Measurements from ENCODE around the gene STX8.

DNA sequence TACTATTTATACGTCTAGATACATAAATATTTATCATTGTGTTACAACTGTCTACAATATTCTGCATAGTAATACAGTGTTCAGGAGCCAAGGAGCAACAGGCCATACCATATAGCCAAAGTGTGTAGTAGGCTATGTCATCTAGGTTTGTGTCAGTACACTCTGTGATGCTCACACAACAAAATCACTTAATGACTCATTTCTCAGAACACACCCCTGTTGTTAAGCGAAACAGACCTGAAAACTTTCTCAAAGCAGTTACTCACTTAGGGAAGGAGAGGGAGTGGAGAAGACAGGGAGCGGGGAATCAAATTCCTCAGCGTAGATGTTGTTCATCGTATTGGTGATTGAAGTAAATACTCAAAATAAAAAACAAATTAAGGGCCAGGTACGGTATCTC, 269.5 kb downstream of the STX8 start:
- TF ChIP-seq TAF1 (IDR thresholded peaks at IDR 0.05; ENCODE audit: borderline replicate concordance, insufficient read depth, low read length): no peak
- TF ChIP-seq, protein P1, sequence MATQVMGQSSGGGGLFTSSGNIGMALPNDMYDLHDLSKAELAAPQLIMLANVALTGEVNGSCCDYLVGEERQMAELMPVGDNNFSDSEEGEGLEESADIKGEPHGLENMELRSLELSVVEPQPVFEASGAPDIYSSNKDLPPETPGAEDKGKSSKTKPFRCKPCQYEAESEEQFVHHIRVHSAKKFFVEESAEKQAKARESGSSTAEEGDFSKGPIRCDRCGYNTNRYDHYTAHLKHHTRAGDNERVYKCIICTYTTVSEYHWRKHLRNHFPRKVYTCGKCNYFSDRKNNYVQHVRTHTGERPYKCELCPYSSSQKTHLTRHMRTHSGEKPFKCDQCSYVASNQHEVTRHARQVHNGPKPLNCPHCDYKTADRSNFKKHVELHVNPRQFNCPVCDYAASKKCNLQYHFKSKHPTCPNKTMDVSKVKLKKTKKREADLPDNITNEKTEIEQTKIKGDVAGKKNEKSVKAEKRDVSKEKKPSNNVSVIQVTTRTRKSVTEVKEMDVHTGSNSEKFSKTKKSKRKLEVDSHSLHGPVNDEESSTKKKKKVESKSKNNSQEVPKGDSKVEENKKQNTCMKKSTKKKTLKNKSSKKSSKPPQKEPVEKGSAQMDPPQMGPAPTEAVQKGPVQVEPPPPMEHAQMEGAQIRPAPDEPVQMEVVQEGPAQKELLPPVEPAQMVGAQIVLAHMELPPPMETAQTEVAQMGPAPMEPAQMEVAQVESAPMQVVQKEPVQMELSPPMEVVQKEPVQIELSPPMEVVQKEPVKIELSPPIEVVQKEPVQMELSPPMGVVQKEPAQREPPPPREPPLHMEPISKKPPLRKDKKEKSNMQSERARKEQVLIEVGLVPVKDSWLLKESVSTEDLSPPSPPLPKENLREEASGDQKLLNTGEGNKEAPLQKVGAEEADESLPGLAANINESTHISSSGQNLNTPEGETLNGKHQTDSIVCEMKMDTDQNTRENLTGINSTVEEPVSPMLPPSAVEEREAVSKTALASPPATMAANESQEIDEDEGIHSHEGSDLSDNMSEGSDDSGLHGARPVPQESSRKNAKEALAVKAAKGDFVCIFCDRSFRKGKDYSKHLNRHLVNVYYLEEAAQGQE (IDR thresholded peaks at IDR 0.05; ENCODE audit: insufficient read depth in 1 of 2, low read depth in 2 of 2, low read length in 2 of 2): no peak
